GM12878 (cell line): ENCODE measurements around the gene CD207. TPM values are rescaled to one million over a fixed set of nuclear protein-coding genes. Genes with fewer than 3 reads are reported as not detected.
A peak's percentile ranks its signal among the peaks of the same experiment; 100 is the strongest.
"Not testable (repeated sequence)": the region's sequence is repeated elsewhere in the genome, so short reads cannot be mapped to it uniquely, and the experiment has no call there.

ENCODE experiments used
- ATAC-seq: fragments of 200-7000 bp; cut with Tn5 transposase; 3 replicates; pipeline ENCODE4 v1.9.1; 2020; ENCODE audit warnings: mild to moderate bottlenecking, moderate library complexity
- BruUV-seq: library from RNA; stranded (reverse); fragments of 400-500 nt; replicated peaks from 2 replicates; lab custom pipeline; 2021; lab: Mats Ljungman, UMichigan
- CTCF ChIA-PET: fragments of 300-600 bp; sonication (Branson Sonifier 250); formaldehyde crosslinking; extraction: SDS; loops from one replicate; lab custom pipeline; 2021; ENCODE audit warnings: inconsistent platforms; lab: Yijun Ruan, JAX
- POLR2A ChIA-PET: fragments of 350-600 bp; formaldehyde crosslinking; extraction: SDS; loops from one replicate; lab custom pipeline; 2021; ENCODE audit warnings: inconsistent platforms; lab: Charles Lee
- RAD21 ChIA-PET: fragments of 300-600 bp; sonication (Branson Sonifier 250); formaldehyde crosslinking; loops from one replicate; lab custom pipeline; 2023; ENCODE audit warnings: antibody characterized with exemption; ENCODE audit not compliant: unreplicated experiment; lab: Charles Lee
- SMC1A ChIA-PET: fragments of 300-600 bp; sonication (Branson Sonifier 250); formaldehyde crosslinking; loops from one replicate; lab custom pipeline; 2023; ENCODE audit not compliant: unreplicated experiment, uncharacterized antibody; lab: Charles Lee
- DNase-seq: peaks from one replicate; pipeline ENCODE4 v3.0.0-alpha.2; 2011; ENCODE audit warnings: low read depth, low spot score
- FAIRE-seq: peaks from 3 replicates; lab custom pipeline; 2011; peaks lifted over from hg19 to GRCh38; lab: Jason Lieb, UNC
- H2AFZ ChIP-seq: 2 replicates; pipeline ENCODE4 v1.6.0; 2011; ENCODE audit warnings: low read depth, low read length, control low read depth; ENCODE audit not compliant: control insufficient read depth
- H3K27ac ChIP-seq: 2 replicates; pipeline ENCODE4 v1.5.1; 2011; ENCODE audit warnings: control low read depth; ENCODE audit not compliant: control insufficient read depth, insufficient read depth
- H3K27me3 ChIP-seq, 2 experiments: replicated peaks in 1 of 2; 2 replicates each; pipeline versions ENCODE4 v1.6.0 to v1.6.1; 2011; ENCODE audit warnings: low read length in 1 of 2; ENCODE audit not compliant: control insufficient read depth in 2 of 2, insufficient read depth in 2 of 2
- H3K36me3 ChIP-seq, 2 experiments: 2 replicates each; pipeline ENCODE4 v1.5.1; 2011; ENCODE audit warnings: low read length in 1 of 2; ENCODE audit not compliant: control insufficient read depth in 2 of 2, insufficient read depth in 2 of 2
- H3K4me1 ChIP-seq: 2 replicates; pipeline ENCODE4 v1.6.1; 2011; ENCODE audit warnings: mild to moderate bottlenecking, low read length, moderate library complexity, mixed read lengths; ENCODE audit not compliant: control insufficient read depth, insufficient read depth
- H3K4me2 ChIP-seq: 2 replicates; pipeline ENCODE4 v1.6.0; 2011; ENCODE audit warnings: control low read depth; ENCODE audit not compliant: control insufficient read depth, insufficient read depth
- H3K4me3 ChIP-seq: fragments of 200-600 bp; sonication (generic); 2 replicates; pipeline ENCODE4 v1.5.1; 2016
- H3K79me2 ChIP-seq: 2 replicates; pipeline ENCODE4 v1.6.0; 2011; ENCODE audit warnings: low read length; ENCODE audit not compliant: control insufficient read depth, insufficient read depth
- H3K9ac ChIP-seq: 2 replicates; pipeline ENCODE4 v1.8.0; 2011; ENCODE audit warnings: low read length, control low read depth, mixed read lengths; ENCODE audit not compliant: control insufficient read depth, insufficient read depth
- H3K9me3 ChIP-seq: replicated peaks from 3 replicates; pipeline ENCODE4 v1.5.1; 2011; ENCODE audit warnings: mild to moderate bottlenecking, low read length; ENCODE audit not compliant: control insufficient read depth, insufficient read depth
- H4K20me1 ChIP-seq: 2 replicates; pipeline ENCODE4 v1.6.0; 2011; ENCODE audit not compliant: control insufficient read depth, insufficient read depth
- BHLHE40 ChIP-seq, 2 experiments: fragments of 450-650 bp in 1 of 2; IDR thresholded peaks; 2 replicates each; pipeline ENCODE4 v1.6.1; 2011 to 2017; ENCODE audit warnings: low read depth in 2 of 2, borderline replicate concordance in 1 of 2, improper control_type of control experiment in 1 of 2, low read length in 1 of 2, mild to moderate bottlenecking in 1 of 2
- E4F1 ChIP-seq: fragments of 450-650 bp; IDR thresholded peaks from 2 replicates; pipeline ENCODE4 v1.6.1; 2018; ENCODE audit warnings: borderline replicate concordance, mild to moderate bottlenecking; ENCODE audit not compliant: partially characterized antibody
- SPI1 ChIP-seq: IDR thresholded peaks from 2 replicates; pipeline ENCODE4 v1.6.1; 2011; ENCODE audit warnings: low read depth, mild to moderate bottlenecking, low read length, moderate library complexity, borderline replicate concordance; ENCODE audit not compliant: insufficient read depth
- USF2 ChIP-seq: IDR thresholded peaks from 2 replicates; pipeline ENCODE4 v1.6.1; 2011; ENCODE audit warnings: low read depth, low read length, improper control_type of control experiment, borderline replicate concordance
- WGBS: methylation state at CpG from one replicate; pipeline ENCODE4 v1.1.6; 2016; ENCODE audit warnings: low lambda C conversion rate; ENCODE audit not compliant: insufficient replicate concordance, insufficient coverage; ENCODE audit errors: missing lambda C conversion rate; 5-methylcytosine and 5-hydroxymethylcytosine counted together
- in situ Hi-C: fragments of 300-500 bp; cut with MboI; formaldehyde crosslinking; loops from 9 replicates; pipeline ENCODE4 v1.14.3; 2018; ENCODE audit warnings: mixed read lengths
- intact Hi-C: fragments of 100-400 bp; cut with micrococcal nuclease; formaldehyde crosslinking; loops from one replicate; pipeline ENCODE4 v1.14.2; 2022; ENCODE audit not compliant: unreplicated experiment
- polyA plus RNA-seq, 11 experiments: library from polyadenylated mRNA; depleted of rRNA in 4 of 11; unstranded in 6 of 11; stranded (reverse) in 5 of 11; fragments of >200 nt; fragmentation: Nextera tagmentation in 4 of 11; fragmentation: Illumina TruSeq in 1 of 11; extraction: Ambion mirVana in 4 of 11; extraction: Trizol in 1 of 11; gene quantifications; 1 replicate in 1 of 11; 2 replicates in 10 of 11; pipeline versions ENCODE4 v1.2.1 to v1.2.3, GENCODE V29; 2011 to 2016; ENCODE audit warnings: inconsistent platforms in 2 of 11, missing spikeins in 2 of 11, low read depth in 1 of 11
- total RNA-seq, 4 experiments: library from RNA; depleted of rRNA in 3 of 4; stranded (reverse); fragments of >200 nt in 3 of 4; fragmentation: Illumina TruSeq in 1 of 4; extraction: Trizol in 1 of 4; gene quantifications; 2 replicates each; pipeline versions ENCODE4 v1.2.1 to v1.2.3, GENCODE V29; 2013 to 2021

The CD207 gene
- total and polyA plus RNA-seq, 10 of the 15 experiments (the other 5 are each of a cell fraction or from before 2014, with no cell fraction given) = not detected

- TF ChIP-seq E4F1 = no peak
- TF ChIP-seq USF2 = no peak
- TF ChIP-seq, all 136 proteins: peak for 0
These were observed 35.9 kb downstream of the CD207 start (continued) for GRCh38 chr2:70799706-70800105.

- H4K20me1 ChIP-seq, H3K36me3 ChIP-seq, H3K9ac ChIP-seq, RAD21 ChIA-PET, intact Hi-C loops, SMC1A ChIA-PET, BruUV-seq, H3K4me3 ChIP-seq, DNase-seq, H2AFZ ChIP-seq, in situ Hi-C loops, H3K9me3 ChIP-seq, H3K4me1 ChIP-seq, FAIRE-seq, ATAC-seq, H3K79me2 ChIP-seq, H3K27me3 ChIP-seq, CTCF ChIA-PET, H3K27ac ChIP-seq, H3K4me2 ChIP-seq, POLR2A ChIA-PET: not testable (repeated sequence)
- TF ChIP-seq BHLHE40 (IDR thresholded peaks at IDR 0.05; ENCODE audit: borderline replicate concordance in 1 of 2, low read depth in 2 of 2, low read length in 1 of 2) = peak in 1 of 2 experiments; percentile 47; a peak in 1 of 4 replicates
- TF ChIP-seq SPI1 = peak; percentile 11; the same call in 1 of the 2 replicates
- WGBS = 0% methylated on average over 3 of the region's 3 CpGs
These were observed 37.6 kb downstream of the CD207 start for GRCh38 chr2:70797996-70798395.
